H1 (cell line): ENCODE measurements around the gene PCDHB14. TPM values are rescaled to one million over a fixed set of nuclear protein-coding genes. Genes with fewer than 3 reads are reported as not detected.

Source experiments
- CTCF ChIA-PET: fragments of 300-600 bp; sonication (Branson Sonifier 250); formaldehyde crosslinking; loops from one replicate; lab custom pipeline; 2021; ENCODE audit not compliant: partially characterized antibody; lab: Charles Lee
- POLR2A ChIA-PET: fragments of 300-600 bp; sonication (Branson Sonifier 250); formaldehyde crosslinking; loops from one replicate; lab custom pipeline; 2021; ENCODE audit warnings: inconsistent platforms; ENCODE audit not compliant: partially characterized antibody; lab: Charles Lee
- DNase-seq, 2 experiments: peaks; one replicate each; pipeline versions ENCODE4 v3.0.0 to v3.0.0-alpha.2; 2010 to 2022; ENCODE audit warnings: low spot score in 2 of 2, low read depth in 1 of 2, mixed read lengths in 1 of 2
- FAIRE-seq: peaks from 2 replicates; lab custom pipeline; 2011; peaks lifted over from hg19 to GRCh38; lab: Jason Lieb, UNC
- H2AFZ ChIP-seq: 2 replicates; pipeline ENCODE4 v1.8.1; 2012; ENCODE audit warnings: low read length, inconsistent platforms
- H2AK5ac ChIP-seq: 2 replicates; pipeline ENCODE4 v1.6.1; 2013; ENCODE audit warnings: low read depth, low read length
- H2BK120ac ChIP-seq: replicated peaks from 2 replicates; pipeline ENCODE3; 2013; ENCODE audit warnings: low read depth, low read length, inconsistent platforms
- H2BK12ac ChIP-seq: 2 replicates; pipeline ENCODE4 v1.6.1; 2013; ENCODE audit warnings: low read depth, low read length
- H2BK15ac ChIP-seq: 2 replicates; pipeline ENCODE4 v1.6.1; 2013; ENCODE audit warnings: low read length
- H2BK20ac ChIP-seq: 2 replicates; pipeline ENCODE4 v1.6.1; 2013; ENCODE audit warnings: low read length
- H2BK5ac ChIP-seq: 2 replicates; pipeline ENCODE4 v1.6.1; 2013; ENCODE audit warnings: low read depth, low read length
- H3K14ac ChIP-seq: 2 replicates; pipeline ENCODE4 v1.6.1; 2013; ENCODE audit warnings: inconsistent platforms; ENCODE audit not compliant: insufficient read length
- H3K18ac ChIP-seq: 2 replicates; pipeline ENCODE4 v1.6.1; 2013; ENCODE audit warnings: low read length; ENCODE audit errors: extremely low read depth
- H3K23ac ChIP-seq: 2 replicates; pipeline ENCODE4 v1.6.1; 2013; ENCODE audit warnings: inconsistent platforms; ENCODE audit not compliant: insufficient read length
- H3K23me2 ChIP-seq: 2 replicates; pipeline ENCODE4 v1.6.1; 2013; ENCODE audit warnings: low read depth, low read length
- H3K27ac ChIP-seq: 2 replicates; pipeline ENCODE4 v1.6.1; 2011; ENCODE audit warnings: low read depth, low read length, inconsistent platforms
- H3K27me3 ChIP-seq, 4 experiments: replicated peaks in 1 of 4; 1 replicate in 1 of 4; 2 replicates in 3 of 4; pipeline versions ENCODE4 v1.6.1 to v1.8.1; 2011 to 2013; ENCODE audit warnings: low read length in 3 of 4, mild to moderate bottlenecking in 3 of 4, inconsistent platforms in 2 of 4, mixed read lengths in 2 of 4, moderate library complexity in 1 of 4; ENCODE audit not compliant: control insufficient read depth in 3 of 4, insufficient read depth in 3 of 4; ENCODE audit errors: extremely low read depth in 1 of 4
- H3K36me3 ChIP-seq, 4 experiments: 2 replicates each; pipeline versions ENCODE4 v1.6.1 to v1.8.1; 2011 to 2013; ENCODE audit warnings: mild to moderate bottlenecking in 4 of 4, low read length in 3 of 4, moderate library complexity in 2 of 4, control low read depth in 1 of 4, inconsistent platforms in 1 of 4; ENCODE audit not compliant: insufficient read depth in 4 of 4, control insufficient read depth in 2 of 4
- H3K4ac ChIP-seq: replicated peaks from 2 replicates; pipeline ENCODE3; 2013; ENCODE audit warnings: low read length, low read depth, mixed read lengths, inconsistent platforms; ENCODE audit not compliant: insufficient read length
- H3K4me1 ChIP-seq, 4 experiments: replicated peaks in 1 of 4; 1 replicate in 1 of 4; 2 replicates in 3 of 4; pipeline versions ENCODE4 v1.6.1 to v1.8.1; 2011 to 2013; ENCODE audit warnings: low read length in 3 of 4, inconsistent platforms in 2 of 4, mixed read lengths in 1 of 4; ENCODE audit not compliant: insufficient read depth in 4 of 4, control insufficient read depth in 3 of 4
- H3K4me2 ChIP-seq, 2 experiments: 2 replicates each; pipeline versions ENCODE4 v1.6.1 to v1.8.1; 2011 to 2013; ENCODE audit warnings: low read depth in 2 of 2, low read length in 2 of 2, control low read depth in 1 of 2, inconsistent platforms in 1 of 2, mild to moderate bottlenecking in 1 of 2; ENCODE audit not compliant: insufficient read depth in 1 of 2
- H3K4me3 ChIP-seq, 4 experiments: fragments of 200-600, 300-600 bp in 1 of 4; sonication (generic), shearing (Covaris generic), sonication (Bioruptor Twin) in 1 of 4; 2 replicates each; pipeline versions ENCODE4 v1.5.1 to v1.8.1; 2011 to 2016; ENCODE audit warnings: low read length in 4 of 4, low read depth in 3 of 4, control low read depth in 2 of 4, inconsistent platforms in 2 of 4, mild to moderate bottlenecking in 2 of 4, mixed read lengths in 1 of 4, moderate library complexity in 1 of 4; ENCODE audit not compliant: insufficient read depth in 2 of 4; ENCODE audit errors: extremely low read depth in 1 of 4
- H3K56ac ChIP-seq: replicated peaks from 2 replicates; pipeline ENCODE3; 2013; ENCODE audit warnings: low read depth, mild to moderate bottlenecking, mixed read lengths, low read length, inconsistent platforms; ENCODE audit not compliant: insufficient read length
- H3K79me1 ChIP-seq: 2 replicates; pipeline ENCODE4 v1.6.1; 2013; ENCODE audit warnings: low read depth, low read length, control low read depth
- H3K79me2 ChIP-seq, 2 experiments: 2 replicates each; pipeline versions ENCODE4 v1.6.1 to v1.8.1; 2012 to 2013; ENCODE audit warnings: low read length in 2 of 2, mild to moderate bottlenecking in 2 of 2, inconsistent platforms in 1 of 2; ENCODE audit not compliant: insufficient read depth in 2 of 2, control insufficient read depth in 1 of 2
- H3K9ac ChIP-seq, 4 experiments: replicated peaks in 1 of 4; 1 replicate in 1 of 4; 2 replicates in 3 of 4; pipeline versions ENCODE4 v1.6.1 to v1.8.1; 2011 to 2013; ENCODE audit warnings: low read depth in 3 of 4, low read length in 3 of 4, control low read depth in 2 of 4, mild to moderate bottlenecking in 2 of 4, moderate library complexity in 2 of 4, inconsistent platforms in 1 of 4; ENCODE audit errors: extremely low read depth in 1 of 4
- H3K9me3 ChIP-seq, 2 experiments: 2 replicates each; pipeline versions ENCODE4 v1.6.1 to v1.8.1; 2012 to 2013; ENCODE audit warnings: mild to moderate bottlenecking in 2 of 2, moderate library complexity in 2 of 2, control low read depth in 1 of 2, inconsistent platforms in 1 of 2, low read depth in 1 of 2, low read length in 1 of 2, mixed read lengths in 1 of 2; ENCODE audit not compliant: insufficient read depth in 2 of 2
- H4K20me1 ChIP-seq, 2 experiments: replicated peaks in 1 of 2; 2 replicates each; pipeline versions ENCODE3 to v1.8.1; 2011 to 2013; ENCODE audit warnings: inconsistent platforms in 2 of 2, low read length in 2 of 2, mild to moderate bottlenecking in 1 of 2; ENCODE audit not compliant: insufficient read depth in 2 of 2, control insufficient read depth in 1 of 2
- H4K5ac ChIP-seq: 2 replicates; pipeline ENCODE4 v1.6.1; 2013; ENCODE audit warnings: low read length, low read depth, mixed read lengths, inconsistent platforms; ENCODE audit not compliant: insufficient read length
- H4K8ac ChIP-seq: 2 replicates; pipeline ENCODE4 v1.8.0; 2013; ENCODE audit warnings: mild to moderate bottlenecking, moderate library complexity, low read length, inconsistent platforms; ENCODE audit not compliant: insufficient read depth; ENCODE audit errors: extremely low read depth
- H4K91ac ChIP-seq: replicated peaks from 2 replicates; pipeline ENCODE3; 2013; ENCODE audit warnings: low read length, mixed read lengths, inconsistent platforms; ENCODE audit not compliant: insufficient read length
- CHD1 ChIP-seq: IDR thresholded peaks from 2 replicates; pipeline ENCODE4 v1.6.1; 2012; ENCODE audit warnings: low read depth, low read length, improper control_type of control experiment
- CTBP2 ChIP-seq: IDR thresholded peaks from 2 replicates; pipeline ENCODE4 v1.7.0; 2011; ENCODE audit warnings: borderline replicate concordance, mild to moderate bottlenecking, moderate library complexity, mixed read lengths, low read length; ENCODE audit not compliant: insufficient read depth, insufficient read length
- EZH2 ChIP-seq: fragments of 200-600 bp; sonication (generic); IDR thresholded peaks from 2 replicates; pipeline ENCODE4 v1.7.1; 2012; ENCODE audit warnings: low read depth, mild to moderate bottlenecking, moderate library complexity, low read length, inconsistent platforms; ENCODE audit not compliant: severe bottlenecking
- JUN ChIP-seq: IDR thresholded peaks from 2 replicates; pipeline ENCODE4 v1.6.1; 2011; ENCODE audit warnings: low read depth, mild to moderate bottlenecking, improper control_type of control experiment, low read length
- RFX5 ChIP-seq: IDR thresholded peaks from 2 replicates; pipeline ENCODE4 v1.6.1; 2011; ENCODE audit warnings: low read depth, low read length, improper control_type of control experiment, borderline replicate concordance
- RNF2 ChIP-seq: fragments of 200-900, 300-1000 bp; sonication (generic); IDR thresholded peaks from 2 replicates; pipeline ENCODE4 v1.7.1; 2016; ENCODE audit warnings: borderline replicate concordance, low read depth, mild to moderate bottlenecking, antibody characterized with exemption, low read length; ENCODE audit not compliant: poor library complexity, severe bottlenecking; ENCODE audit errors: missing control alignments
- RXRA ChIP-seq: IDR thresholded peaks from 2 replicates; pipeline ENCODE4 v1.6.1; 2011; ENCODE audit warnings: low read depth, mild to moderate bottlenecking, low read length, moderate library complexity; ENCODE audit not compliant: insufficient read depth
- SAP30 ChIP-seq: fragments of 300-600 bp; sonication (generic); IDR thresholded peaks from 2 replicates; pipeline ENCODE4 v1.7.1; 2012; ENCODE audit warnings: low read length, moderate library complexity, mild to moderate bottlenecking, inconsistent platforms; ENCODE audit not compliant: insufficient read depth, insufficient replicate concordance
- SIRT6 ChIP-seq: IDR thresholded peaks from one replicate; pipeline ENCODE4 v1.7.1; 2012; ENCODE audit warnings: low read length, inconsistent platforms
- SIX5 ChIP-seq: IDR thresholded peaks from 2 replicates; pipeline ENCODE4 v1.6.1; 2011; ENCODE audit warnings: mild to moderate bottlenecking, low read depth, low read length
- SP4 ChIP-seq: IDR thresholded peaks from 2 replicates; pipeline ENCODE4 v1.6.1; 2012; ENCODE audit warnings: low read length, inconsistent platforms
- TAF7 ChIP-seq: optimal IDR thresholded peaks from 2 replicates; pipeline ENCODE3; 2011; ENCODE audit warnings: low read depth, mild to moderate bottlenecking, inconsistent platforms, low read length, moderate library complexity, borderline replicate concordance
- WGBS, 2 experiments: shearing (Covaris generic) in 1 of 2; methylation state at CpG; one replicate each; pipeline versions ENCODE4 v1.1.6 to v1.1.7; 2013 to 2015; ENCODE audit warnings: low lambda C conversion rate in 2 of 2, mixed read lengths in 2 of 2, inconsistent platforms in 1 of 2, low coverage in 1 of 2, missing lambda C conversion rate in 1 of 2; ENCODE audit not compliant: insufficient replicate concordance in 2 of 2, insufficient coverage in 1 of 2, insufficient read length in 1 of 2; ENCODE audit errors: extremely low coverage in 1 of 2, missing lambda C conversion rate in 1 of 2; 5-methylcytosine and 5-hydroxymethylcytosine counted together
- polyA plus RNA-seq, 7 experiments: library from polyadenylated mRNA; depleted of rRNA in 3 of 7; stranded (reverse) in 5 of 7; unstranded in 2 of 7; fragments of >200 nt in 5 of 7; fragments of 200-250 nt in 2 of 7; gene quantifications; 1 replicate in 5 of 7; 2 replicates in 1 of 7; 4 replicates in 1 of 7; pipeline versions ENCODE4 v1.2.1 to v1.2.3, GENCODE V29; 2011 to 2013; ENCODE audit warnings: missing spikeins in 2 of 7, mixed read lengths in 2 of 7
- total RNA-seq: library from RNA; stranded (reverse); fragmentation: NEBNext Ultra II Directional; extraction: Animal tissue kit (Norgen Biotek cat#: 25700); gene quantifications from 2 replicates; pipeline ENCODE4 v1.2.1, GENCODE V29; 2021
- TF ChIP-seq, protein P1 (sequence below): IDR thresholded peaks from 2 replicates; pipeline ENCODE4 v1.6.1; 2012; ENCODE audit warnings: inconsistent platforms

Gene PCDHB14
- total and polyA plus RNA-seq, 2 of the 8 experiments (the other 6 are each of a cell fraction or from before 2014, with no cell fraction given): 2.7 TPM

- Histone ChIP-seq H2BK120ac (no peak overlapping the region), H3K23ac (no peak overlapping the region), H4K8ac (no peak overlapping the region), H3K79me2 (no peaks in the 10 kb centered on the region), H2AFZ (no peak overlapping the region), H3K27me3 (no peaks in the 10 kb centered on the region), H4K20me1 (no peaks in the 10 kb centered on the region), H2BK15ac (no peak overlapping the region), H3K56ac (no peak overlapping the region), H3K9ac (no peak overlapping the region), H3K4me1 (no peaks in the 10 kb centered on the region; a peak in 1 of 7 replicates), H3K4me3 (no peak overlapping the region), H3K27ac (no peak overlapping the region), H3K79me1 (no peaks in the 10 kb centered on the region), H3K23me2 (no peaks in the 10 kb centered on the region; the same call in 1 of the 2 replicates), H4K5ac (no peak overlapping the region), H3K4ac (no peak overlapping the region), H4K91ac (no peak overlapping the region), H3K18ac (no peak overlapping the region), H3K14ac (no peak overlapping the region), H2BK20ac (no peak overlapping the region), H2BK5ac (no peak overlapping the region), H2AK5ac (no peak overlapping the region), H3K9me3 (peaks cover 6 to 10% of the 10 kb centered on the region in 2 experiments; a peak in 2 of 4 replicates), H3K4me2 (no peak overlapping the region), H2BK12ac (no peak overlapping the region), H3K36me3 (no peaks in the 10 kb centered on the region)
- WGBS, 2 experiments: 86% methylated on average over 3 of the region's 3 CpGs; no CpG with 5 or more reads in 1 of the 2 experiments
- FAIRE-seq (no peak), DNase-seq (no peak)
- POLR2A ChIA-PET: no interaction called here
- CTCF ChIA-PET: interaction anchor here (0.7 to 6.0 kb wide), 13 partner anchors 9 to 402 kb away, joined by 3 to 39 read pairs (median 4); partner anchors contain the start of genes PCDHA2, PCDHB12, PCDHB14 and PCDHB16
- no peak for TF ChIP-seq JUN
- no peak for TF ChIP-seq RFX5
- TF ChIP-seq SP4: no peak
- TF ChIP-seq SIX5: no peak
- no peak for TF ChIP-seq SAP30
- TF ChIP-seq TAF7: no peak
- no peak for TF ChIP-seq SIRT6
- no peak for TF ChIP-seq RXRA
- TF ChIP-seq, protein P1, sequence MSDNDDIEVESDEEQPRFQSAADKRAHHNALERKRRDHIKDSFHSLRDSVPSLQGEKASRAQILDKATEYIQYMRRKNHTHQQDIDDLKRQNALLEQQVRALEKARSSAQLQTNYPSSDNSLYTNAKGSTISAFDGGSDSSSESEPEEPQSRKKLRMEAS: no peak
- no peak for TF ChIP-seq CTBP2
- TF ChIP-seq CHD1: no peak
- TF ChIP-seq RNF2: no peak
- TF ChIP-seq EZH2: no peak
Observed at GRCh38 chr5:141196363-141196762, 26.8 kb upstream of the PCDHB14 start.
